Thyroid gland (tissue), 4 donors: ENCODE data around the gene NDUFAF5. TPM values are rescaled to one million over a fixed set of nuclear protein-coding genes. Genes with fewer than 3 reads are reported as not detected.

ENCODE experiments used
- DNase-seq, 2 donors: peaks; one replicate each; pipeline ENCODE4 v3.0.0-alpha.2; 2019
- H3K27ac ChIP-seq, 3 donors: fragments of 200-600 bp; sonication (generic); 1 replicate in 2 of 3; 2 replicates in 1 of 3; pipeline ENCODE4 v1.5.1; 2016 to 2019; ENCODE audit warnings: mild to moderate bottlenecking in 1 of 3, moderate library complexity in 1 of 3
- H3K27me3 ChIP-seq: fragments of 200-600 bp; sonication (generic); one replicate; pipeline ENCODE4 v1.5.1; 2019
- H3K36me3 ChIP-seq, 2 donors: fragments of 200-600 bp; sonication (generic); one replicate each; pipeline ENCODE4 v1.5.1; 2016 to 2019
- H3K4me1 ChIP-seq, 2 donors: fragments of 200-600 bp; sonication (generic); one replicate each; pipeline ENCODE4 v1.5.1; 2017 to 2019
- H3K4me3 ChIP-seq, 3 donors: fragments of 200-600 bp; sonication (generic); replicated peaks in 1 of 3; 1 replicate in 2 of 3; 2 replicates in 1 of 3; pipeline ENCODE4 v1.5.1; 2016; ENCODE audit warnings: mild to moderate bottlenecking in 1 of 3
- H3K9me3 ChIP-seq: fragments of 200-600 bp; sonication (generic); one replicate; pipeline ENCODE4 v1.5.1; 2017
- CTCF ChIP-seq, 6 experiments: fragments of 200-600 bp in 3 of 6; fragments of 450-650 bp in 3 of 6; sonication (generic) in 3 of 6; IDR thresholded peaks; one replicate each; pipeline ENCODE4 v1.5.1; 2016 to 2019; ENCODE audit warnings: antibody characterized with exemption in 6 of 6, mild to moderate bottlenecking in 2 of 6, inconsistent platforms in 1 of 6, moderate library complexity in 1 of 6
- POLR2A ChIP-seq, 2 donors: fragments of 450-650 bp; IDR thresholded peaks; one replicate each; pipeline ENCODE4 v1.6.1; 2017; ENCODE audit warnings: antibody characterized with exemption in 2 of 2, mild to moderate bottlenecking in 2 of 2, moderate library complexity in 1 of 2
- WGBS, 2 donors: methylation state at CpG; one replicate each; pipeline ENCODE4 v1.1.5; 2017; 5-methylcytosine and 5-hydroxymethylcytosine counted together
- intact Hi-C: fragments of 100-400 bp; cut with DNase I; formaldehyde crosslinking; loops from one replicate; pipeline ENCODE4 v1.15.1; 2023
- total RNA-seq, 4 donors: library from RNA; depleted of rRNA; stranded (reverse); fragments of >200 nt; gene quantifications; one replicate each; pipeline ENCODE4 v1.2.3, GENCODE V29; 2016

The NDUFAF5 gene
- total RNA-seq, 4 donors from 2014 or later, result 11.9 to 15.7 (median 14.7) TPM

- 61 to 64% methylated on average over 7 of the region's 7 CpGs for WGBS, 2 donors
- no peak overlapping the region for H3K4me3 ChIP-seq
- intact Hi-C loops, result loop anchor here (5.0 kb wide), 1 partner anchor 235 kb away; no protein-coding TSS in a partner anchor
- TF ChIP-seq POLR2A (IDR thresholded peaks at IDR 0.05) (no peak), CTCF (IDR thresholded peaks at IDR 0.05) (no peak)
- no peak for DNase-seq
- no peak overlapping the region for H3K27ac ChIP-seq
- H3K36me3 ChIP-seq, result peaks cover 0 to 6% of the 10 kb centered on the region in 2 donors
- H3K9me3 ChIP-seq, result no peaks in the 10 kb centered on the region
- H3K27me3 ChIP-seq, result no peaks in the 10 kb centered on the region
- H3K4me1 ChIP-seq, result no peaks in the 10 kb centered on the region
These were observed 37.0 kb downstream of the NDUFAF5 start for GRCh38 chr20:13821876-13822275.

GRCh38 chr20:13822459-13822858, 37.6 kb downstream of the NDUFAF5 start:
- intact Hi-C loops, result loop anchor here (5.0 kb wide), 1 partner anchor 235 kb away; no protein-coding TSS in a partner anchor
- H3K9me3 ChIP-seq, result no peaks in the 10 kb centered on the region
- H3K4me3 ChIP-seq, result no peak overlapping the region
- WGBS, 2 donors, result 63 to 76% methylated on average over 2 of the region's 2 CpGs
- no peak for TF ChIP-seq POLR2A (IDR thresholded peaks at IDR 0.05)
- peaks cover 0 to 1% of the 10 kb centered on the region in 2 donors for H3K36me3 ChIP-seq
- DNase-seq, result no peak
- no peak overlapping the region for H3K27ac ChIP-seq
- no peaks in the 10 kb centered on the region for H3K4me1 ChIP-seq
- H3K27me3 ChIP-seq, result no peaks in the 10 kb centered on the region

DNA sequence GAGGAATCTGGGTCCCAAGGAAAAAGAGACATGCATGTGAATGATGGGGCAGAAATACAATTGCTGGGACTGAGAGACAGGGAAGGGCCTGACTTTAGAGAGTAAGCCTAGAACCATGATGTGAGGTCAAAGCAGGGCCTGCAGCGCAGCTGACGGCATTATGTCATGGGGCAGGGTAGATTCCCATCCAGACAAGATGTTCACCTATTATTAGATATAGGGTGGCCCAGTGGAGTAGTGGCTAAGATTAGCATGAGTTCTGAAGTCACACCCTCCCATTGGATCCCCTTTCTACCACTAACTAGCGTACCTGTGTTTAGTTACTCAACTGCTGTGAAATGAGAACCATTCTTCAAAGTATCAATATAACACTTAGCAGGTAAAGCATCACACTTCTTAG, 39.6 kb downstream of the NDUFAF5 start:
- TF ChIP-seq CTCF (IDR thresholded peaks at IDR 0.05) (no peak), POLR2A (IDR thresholded peaks at IDR 0.05) (no peak)

GRCh38 chr20:13825465-13825864, 40.6 kb downstream of the NDUFAF5 start:
- no peak for DNase-seq
- intact Hi-C loops, result no loop called here
- TF ChIP-seq CTCF (IDR thresholded peaks at IDR 0.05) (no peak), POLR2A (IDR thresholded peaks at IDR 0.05) (no peak)
- H3K4me3 ChIP-seq, result no peak overlapping the region
- no peaks in the 10 kb centered on the region for H3K36me3 ChIP-seq
- H3K4me1 ChIP-seq, result no peaks in the 10 kb centered on the region
- no peaks in the 10 kb centered on the region for H3K9me3 ChIP-seq
- no peaks in the 10 kb centered on the region for H3K27me3 ChIP-seq
- H3K27ac ChIP-seq, result no peak overlapping the region
- WGBS, 2 donors, result 88 to 90% methylated on average over 4 to 5 of the region's 5 CpGs

More for the DNA sequence above, 39.6 kb downstream of the NDUFAF5 start:
- Histone ChIP-seq H3K36me3 (no peaks in the 10 kb centered on the region), H3K9me3 (no peaks in the 10 kb centered on the region), H3K27ac (no peak overlapping the region), H3K4me3 (no peak overlapping the region), H3K27me3 (no peaks in the 10 kb centered on the region), H3K4me1 (no peaks in the 10 kb centered on the region)
- WGBS, 2 donors, result 92 to 96% methylated on average over 3 of the region's 3 CpGs
- intact Hi-C loops, result loop anchor here (5.0 kb wide), 1 partner anchor 233 kb away; no protein-coding TSS in a partner anchor
- DNase-seq, result no peak

- TF ChIP-seq CTCF (IDR thresholded peaks at IDR 0.05), result no peak
- no peak for TF ChIP-seq POLR2A (IDR thresholded peaks at IDR 0.05)
- Histone ChIP-seq H3K9me3 (no peaks in the 10 kb centered on the region), H3K36me3 (no peaks in the 10 kb centered on the region), H3K27ac (no peak overlapping the region), H3K4me1 (no peaks in the 10 kb centered on the region), H3K27me3 (no peaks in the 10 kb centered on the region), H3K4me3 (no peak overlapping the region)
- 84 to 91% methylated on average over 3 of the region's 3 CpGs for WGBS, 2 donors
- intact Hi-C loops, result no loop called here
- DNase-seq, result no peak
These were observed 46.6 kb downstream of the NDUFAF5 start for GRCh38 chr20:13831476-13831875.
